Stimulated activated CD4-positive, alpha-beta T cell treated with anti-CD3 and anti-CD28 coated beads, Interleukin-4, amount 100 ng/mL, for 1 hour (primary cell): Measurements from ENCODE around the gene DENND2D.
"Not testable (repeated sequence)": the region's sequence is repeated elsewhere in the genome, so short reads cannot be mapped to it uniquely, and the experiment has no call there.

Experiments used
- DNase-seq: peaks from one replicate; pipeline ENCODE4 v3.0.0-alpha.2; 2020

Gene DENND2D

DNA sequence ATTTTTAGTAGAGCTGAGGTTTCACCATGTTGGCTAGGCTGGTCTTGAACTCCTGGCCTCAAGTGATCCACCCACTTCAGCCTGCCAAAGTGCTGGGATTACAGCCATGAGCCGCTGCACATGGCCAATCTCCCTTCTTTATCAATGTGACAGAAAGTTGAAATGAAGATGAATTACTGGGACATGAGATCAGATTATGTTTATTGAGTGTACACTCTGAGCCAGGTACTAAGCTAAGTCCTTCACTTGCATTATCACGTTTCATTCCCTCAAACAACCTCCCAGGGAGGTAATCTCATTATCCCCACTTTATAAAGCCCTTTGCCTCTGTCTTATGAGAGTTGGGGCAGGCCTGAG is 20.8 kb upstream of the DENND2D start:
- no peak for DNase-seq

DNA sequence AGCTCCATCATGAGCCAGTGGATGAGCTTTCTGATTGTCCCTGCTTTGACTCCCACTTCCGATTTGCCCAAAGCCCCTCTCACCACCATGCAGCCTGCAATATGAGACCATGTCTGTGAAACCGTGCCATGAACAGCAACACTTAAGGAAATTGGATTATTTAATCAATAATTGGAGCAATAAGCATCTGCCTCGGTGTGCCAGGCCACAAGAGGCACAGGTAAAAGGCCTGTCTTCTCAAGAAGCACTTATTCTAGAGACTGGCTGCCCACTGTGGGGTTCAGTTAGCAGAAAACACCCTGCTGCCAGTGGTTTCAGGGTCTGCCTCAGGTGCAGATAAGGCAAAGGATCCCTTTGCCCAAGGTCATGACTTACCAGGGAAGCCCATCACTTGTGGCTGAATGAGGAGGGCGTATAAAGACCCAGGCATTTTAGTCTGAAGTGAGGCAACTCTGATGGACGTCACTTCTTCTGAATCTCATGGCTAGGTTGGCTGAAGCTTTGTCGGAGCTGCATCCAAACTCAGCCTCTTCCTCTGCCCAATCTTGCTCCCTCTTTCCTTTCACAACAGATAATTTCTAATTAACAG is 19.9 kb upstream of the DENND2D start:
- DNase-seq = no peak

DNA sequence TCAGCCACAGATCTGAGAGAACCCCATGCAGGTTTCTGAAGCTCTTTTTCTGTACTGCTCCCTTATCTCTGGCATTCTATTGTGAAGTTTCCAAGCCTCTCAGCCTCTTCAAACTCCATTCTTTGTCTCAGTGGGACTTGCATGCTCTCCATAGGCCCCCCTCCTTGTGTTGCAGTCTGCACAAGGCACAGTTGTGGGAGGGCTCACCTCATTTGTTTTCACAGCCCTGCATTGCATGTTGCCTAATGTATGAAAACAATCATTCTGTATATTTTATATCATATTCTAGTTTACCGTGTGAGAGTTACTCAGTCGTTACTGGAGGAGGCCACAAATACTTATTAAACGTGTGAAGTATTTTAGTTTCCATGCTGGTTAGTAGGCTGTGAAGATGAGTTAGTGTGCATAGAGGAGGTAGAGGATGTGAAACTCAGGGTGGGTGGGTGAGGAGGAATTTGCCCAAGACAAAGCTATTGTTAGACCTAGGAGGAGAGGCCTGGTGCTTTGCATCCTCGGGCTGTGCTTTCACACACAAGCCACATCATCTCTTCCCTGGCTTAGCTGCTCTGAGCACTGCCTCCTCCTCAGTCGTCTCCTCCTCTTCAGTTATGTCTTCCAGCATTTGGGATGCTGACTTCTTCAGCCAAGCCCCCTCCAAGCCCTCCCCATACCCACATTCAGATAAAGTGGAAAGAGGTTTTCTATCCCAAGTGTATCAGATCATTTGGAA is 19.3 kb upstream of the DENND2D start:
- DNase-seq = peak; percentile 44

DNA sequence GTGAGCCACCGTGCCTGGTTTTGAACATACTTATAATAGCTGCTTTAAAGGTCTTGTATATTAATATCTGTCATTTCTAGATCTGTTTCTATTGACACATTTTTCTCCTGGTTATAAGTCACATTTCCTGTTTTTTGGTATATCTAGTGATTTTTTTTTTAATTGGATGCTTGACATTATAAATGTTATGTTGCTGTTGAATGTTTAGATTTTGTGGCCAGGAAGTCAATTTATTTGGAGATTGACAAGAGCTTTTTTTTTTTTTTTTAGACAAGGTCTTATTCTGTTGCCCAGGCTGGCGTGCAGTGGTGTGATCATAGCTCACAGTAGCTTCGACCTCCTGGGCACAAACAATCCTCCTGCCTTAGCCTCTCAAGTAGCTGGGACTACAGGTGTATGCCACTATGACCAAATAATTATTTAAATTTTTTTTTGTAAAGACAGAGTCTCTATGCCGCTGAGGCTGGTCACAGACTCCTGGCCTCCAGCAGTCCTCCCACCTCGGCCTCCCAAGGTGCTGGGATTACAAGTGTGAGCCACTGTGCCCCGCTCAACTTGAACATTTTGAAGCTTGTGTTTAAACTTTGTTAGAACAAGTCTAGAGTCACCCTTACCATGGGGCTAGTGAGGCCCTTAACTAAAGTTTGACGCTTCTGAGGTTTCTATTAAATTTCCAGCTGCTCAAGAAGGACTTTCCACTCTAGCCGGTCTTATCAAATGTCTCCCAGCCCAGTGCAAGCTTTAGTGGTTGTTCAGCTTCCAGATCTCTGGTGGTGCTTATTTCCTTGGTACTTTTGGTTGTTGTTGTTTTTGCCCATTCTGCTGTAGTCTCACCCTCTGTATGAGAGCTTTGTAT is 18.5 kb upstream of the DENND2D start:
- DNase-seq = no peak

DNA sequence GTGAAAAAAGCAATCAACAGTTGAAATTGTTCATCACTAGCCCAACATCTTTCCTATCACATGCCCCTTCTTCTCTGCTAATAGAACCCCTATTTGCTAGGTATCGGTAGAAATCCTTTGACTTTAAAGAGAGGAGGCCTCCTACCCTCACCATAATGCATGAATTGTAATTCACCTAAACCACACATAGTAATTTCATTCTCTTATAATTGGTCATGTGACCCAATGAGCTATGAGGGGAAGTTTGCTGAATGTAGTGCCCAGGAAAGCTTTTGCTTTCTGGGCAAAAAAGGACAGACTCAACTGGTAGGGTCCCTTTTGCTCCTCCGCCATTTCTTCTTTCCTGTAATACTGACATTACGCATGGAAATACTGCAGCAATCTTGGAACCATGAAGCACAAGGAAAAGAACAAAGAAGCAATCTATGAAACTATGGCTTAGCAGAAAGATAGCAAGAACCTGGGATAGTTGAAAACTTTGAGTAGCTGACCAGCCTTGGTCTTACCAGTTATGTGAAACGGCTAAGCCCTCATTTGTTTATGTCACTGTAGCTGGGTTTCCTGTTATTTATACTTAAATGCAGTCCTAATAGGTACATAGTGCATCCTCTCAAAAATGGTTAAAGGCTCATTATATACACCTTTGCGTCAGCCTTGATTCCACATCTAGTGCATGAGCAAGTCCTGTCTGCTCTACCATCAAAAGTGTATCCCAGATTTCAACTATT is 16.9 kb upstream of the DENND2D start:
- DNase-seq = no peak

DNA sequence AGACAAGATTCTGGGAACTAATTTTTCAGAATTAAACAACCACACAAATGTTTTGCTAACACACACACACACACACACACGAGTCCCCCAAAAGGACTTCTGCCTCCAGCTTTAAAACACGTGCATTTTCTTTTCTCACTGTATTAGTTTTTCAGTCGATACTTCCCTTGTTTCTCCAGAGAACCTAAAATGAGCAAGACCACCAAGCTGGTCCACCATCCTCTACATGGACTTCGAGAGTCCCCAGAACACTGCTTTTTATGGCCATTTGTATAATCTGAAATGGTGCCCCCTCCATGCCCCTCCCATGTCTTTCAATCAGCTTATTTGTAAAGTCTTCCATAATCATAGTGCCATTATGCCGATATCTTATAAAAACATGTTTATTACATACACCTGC is 16.3 kb upstream of the DENND2D start:
- no peak for DNase-seq

DNA sequence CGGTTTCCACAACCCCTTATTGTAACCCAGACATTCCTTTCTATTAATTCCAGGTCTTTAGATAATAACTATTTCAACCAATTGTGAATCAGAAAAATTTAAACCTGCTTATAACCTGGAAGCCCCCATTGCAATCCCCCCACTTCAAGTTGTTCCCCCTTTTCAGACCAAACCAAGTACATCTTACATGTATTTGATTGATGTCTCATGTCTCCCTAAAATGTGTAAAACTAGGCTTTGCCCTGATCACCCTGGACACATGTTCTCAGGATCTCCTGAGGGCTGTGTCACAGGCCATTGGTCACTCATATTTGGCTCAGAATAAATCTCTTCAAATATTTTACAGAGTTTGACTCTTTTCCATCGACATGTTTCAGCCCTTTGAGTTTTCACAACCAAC is 14.8 kb upstream of the DENND2D start:
- DNase-seq = not testable (repeated sequence)

DNA sequence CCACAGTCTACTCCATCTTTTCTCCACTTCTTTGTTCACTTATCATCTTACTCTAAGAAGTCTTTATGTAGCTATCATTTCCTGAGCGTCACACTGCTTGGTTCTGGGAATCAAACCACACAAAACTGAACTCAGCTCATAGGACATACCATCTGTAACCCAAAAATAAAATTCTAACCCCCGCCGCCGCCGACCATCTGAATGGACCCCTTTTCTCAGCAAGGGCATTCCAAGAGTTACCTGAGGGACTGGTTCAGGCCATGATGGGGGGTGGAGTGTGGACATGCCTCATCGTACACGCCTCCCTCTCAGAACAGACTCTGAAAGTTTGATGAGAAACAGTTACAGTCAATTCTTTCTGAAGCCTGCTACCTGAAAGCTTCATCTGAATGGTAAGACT is 14.4 kb upstream of the DENND2D start:
- peak; percentile 41 for DNase-seq

DNA sequence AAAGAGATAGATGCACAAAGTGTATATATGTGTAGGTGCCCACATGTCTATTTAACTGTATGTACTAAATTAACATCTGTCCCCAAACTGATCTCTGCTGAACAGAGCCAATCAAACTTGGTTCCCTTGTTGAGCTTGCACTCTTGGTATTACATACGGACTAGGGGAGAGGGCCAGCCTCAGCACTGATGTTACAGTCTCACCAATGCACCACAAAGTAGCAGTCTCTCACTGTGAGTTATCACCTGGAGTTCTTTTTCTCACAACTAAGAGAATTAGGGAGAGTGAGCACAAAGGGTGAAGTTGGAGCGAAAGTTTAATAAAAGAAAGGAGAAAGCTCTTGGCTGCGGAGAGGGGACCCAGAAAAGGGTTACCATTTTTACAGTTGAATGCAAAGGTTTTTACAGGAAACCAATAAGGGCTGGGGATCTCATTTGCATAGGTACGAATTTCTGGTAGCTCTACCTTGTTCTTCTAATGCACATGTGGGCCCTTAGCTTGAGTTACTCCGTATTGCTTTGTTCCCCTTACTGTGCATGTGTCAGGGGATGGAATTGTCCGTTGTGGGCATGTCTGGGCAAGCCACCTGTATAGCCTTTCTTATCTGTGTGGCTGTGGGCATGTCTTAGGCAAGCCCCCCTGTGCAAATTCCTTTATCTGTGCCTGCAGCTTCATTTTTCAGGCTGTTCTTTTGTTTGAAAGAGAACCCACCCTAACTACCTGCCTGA is 13.8 kb upstream of the DENND2D start:
- DNase-seq = no peak

DNA sequence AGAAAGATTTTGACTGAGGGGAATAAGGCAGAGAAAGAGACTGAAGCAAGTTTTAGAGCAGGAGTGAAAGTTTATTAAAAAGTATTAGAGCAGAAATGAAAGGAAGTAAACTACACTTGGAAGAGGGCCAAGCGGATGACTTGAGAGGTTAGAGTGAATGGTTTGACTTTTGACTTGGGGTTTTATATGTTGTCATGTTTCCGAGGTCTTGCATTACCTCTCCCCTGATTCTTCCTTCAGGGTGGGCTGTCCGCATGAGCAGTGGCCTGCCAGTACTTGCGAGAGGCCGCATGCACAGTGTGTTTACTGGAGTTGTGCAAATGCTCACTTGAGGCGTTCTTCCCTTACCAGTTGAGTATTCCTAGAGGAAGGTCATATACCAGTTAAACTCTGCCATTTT is 13.0 kb upstream of the DENND2D start:
- no peak for DNase-seq

DNA sequence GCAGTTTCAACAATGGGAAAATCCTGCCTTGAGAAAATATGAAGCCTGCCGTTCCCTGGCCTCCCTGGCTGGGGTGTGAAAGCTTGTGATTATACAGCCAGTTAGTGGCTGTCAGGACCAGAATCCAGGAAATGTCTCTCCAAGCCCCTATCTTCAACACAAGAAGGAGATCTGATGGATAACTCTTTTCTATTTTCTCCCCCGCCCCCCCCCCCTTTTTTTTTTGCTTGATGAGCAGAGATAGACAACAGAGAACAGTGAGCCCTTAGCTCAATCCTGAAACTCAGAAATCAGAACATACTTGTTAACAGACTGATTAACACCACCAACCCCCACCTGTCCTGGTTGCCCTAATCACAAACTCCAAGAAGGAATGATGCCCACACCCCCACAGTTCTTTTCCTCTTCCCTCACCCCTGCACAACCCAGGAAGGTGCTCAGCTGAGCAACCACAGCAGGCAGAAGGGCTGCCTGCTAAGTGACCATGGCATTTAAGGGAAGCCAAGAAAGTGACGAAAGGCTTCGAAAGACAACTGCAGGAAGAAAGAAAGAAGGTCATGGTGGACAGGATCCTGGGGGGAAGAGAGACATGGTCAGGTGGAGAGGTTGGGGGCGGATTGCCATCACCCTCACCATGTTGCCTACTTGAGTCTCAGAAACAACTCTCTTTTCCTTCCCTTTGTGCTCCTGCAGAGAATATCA is 12.3 kb upstream of the DENND2D start:
- no peak for DNase-seq

DNA sequence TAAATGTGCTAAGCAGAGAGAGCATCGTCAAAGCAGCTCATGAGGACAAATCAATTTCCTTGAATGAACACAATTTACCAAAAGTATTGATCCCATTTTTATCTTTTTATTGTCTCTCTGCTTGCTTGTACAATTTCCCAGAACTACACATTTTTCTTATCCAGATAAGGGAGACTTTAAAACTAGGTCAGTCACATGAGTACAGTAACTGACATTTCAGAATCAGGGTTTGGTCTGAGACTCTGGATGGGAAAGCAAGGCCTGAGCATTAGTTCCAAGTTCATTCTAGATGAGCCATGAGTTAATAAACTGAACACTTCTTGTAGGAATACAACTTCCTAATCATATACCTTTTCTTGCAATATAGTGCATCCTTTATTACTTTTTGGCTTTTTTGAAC is 11.5 kb upstream of the DENND2D start:
- no peak for DNase-seq

DNA sequence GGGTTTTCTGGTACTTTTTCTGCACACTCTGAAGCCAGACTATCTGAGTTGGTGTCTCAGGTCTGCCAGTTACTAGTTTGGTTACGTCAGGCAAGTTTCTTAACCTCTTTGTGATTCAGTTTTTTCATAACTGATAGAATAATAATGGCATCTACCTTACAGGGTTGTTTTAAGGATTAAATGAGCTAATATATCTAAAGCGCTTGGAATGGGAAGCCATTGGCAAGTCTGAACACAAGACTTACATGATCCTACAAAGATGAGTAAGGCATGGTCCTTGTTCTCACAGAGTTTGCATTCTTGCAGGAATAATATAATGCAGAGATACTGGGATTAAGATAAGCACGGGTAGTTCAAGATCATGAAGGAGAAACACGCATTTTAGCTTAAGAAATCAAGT is 9.2 kb upstream of the DENND2D start:
- DNase-seq = no peak

DNA sequence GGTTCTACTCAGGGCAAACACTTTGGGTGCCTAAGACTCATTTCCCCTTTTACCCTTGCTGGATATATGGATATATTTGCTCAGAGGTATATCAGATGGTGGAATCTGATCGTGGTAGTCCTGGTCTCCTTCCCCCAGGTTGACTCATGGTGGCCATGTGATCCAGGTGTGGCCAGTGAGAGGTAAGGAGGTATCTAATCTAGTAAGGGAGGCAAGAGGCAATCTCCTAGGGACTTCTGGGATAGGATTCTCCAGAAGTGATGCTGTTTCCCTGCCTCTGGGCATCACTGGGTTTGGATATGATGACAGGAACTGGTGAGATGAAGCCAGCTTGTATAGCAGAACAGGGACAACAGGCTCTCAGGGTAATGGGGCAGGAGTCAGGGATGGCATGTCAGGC is 8.5 kb upstream of the DENND2D start:
- no peak for DNase-seq

DNA sequence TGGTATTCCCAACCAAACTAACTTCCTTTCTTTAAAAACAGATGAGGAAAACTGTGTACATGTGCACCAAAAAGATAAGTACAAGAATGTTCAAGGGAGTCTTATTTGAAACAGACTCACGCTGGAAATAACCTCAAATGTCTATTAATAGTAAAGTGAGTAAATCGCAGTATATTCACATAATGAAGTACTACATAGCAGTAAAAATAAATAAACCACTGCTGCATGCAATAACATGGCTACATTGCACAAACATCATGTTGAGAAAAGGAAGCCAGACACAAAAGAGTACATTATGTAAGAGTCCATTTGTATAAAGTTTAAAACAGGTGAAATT is 5.2 kb upstream of the DENND2D start:
- no peak for DNase-seq

DNA sequence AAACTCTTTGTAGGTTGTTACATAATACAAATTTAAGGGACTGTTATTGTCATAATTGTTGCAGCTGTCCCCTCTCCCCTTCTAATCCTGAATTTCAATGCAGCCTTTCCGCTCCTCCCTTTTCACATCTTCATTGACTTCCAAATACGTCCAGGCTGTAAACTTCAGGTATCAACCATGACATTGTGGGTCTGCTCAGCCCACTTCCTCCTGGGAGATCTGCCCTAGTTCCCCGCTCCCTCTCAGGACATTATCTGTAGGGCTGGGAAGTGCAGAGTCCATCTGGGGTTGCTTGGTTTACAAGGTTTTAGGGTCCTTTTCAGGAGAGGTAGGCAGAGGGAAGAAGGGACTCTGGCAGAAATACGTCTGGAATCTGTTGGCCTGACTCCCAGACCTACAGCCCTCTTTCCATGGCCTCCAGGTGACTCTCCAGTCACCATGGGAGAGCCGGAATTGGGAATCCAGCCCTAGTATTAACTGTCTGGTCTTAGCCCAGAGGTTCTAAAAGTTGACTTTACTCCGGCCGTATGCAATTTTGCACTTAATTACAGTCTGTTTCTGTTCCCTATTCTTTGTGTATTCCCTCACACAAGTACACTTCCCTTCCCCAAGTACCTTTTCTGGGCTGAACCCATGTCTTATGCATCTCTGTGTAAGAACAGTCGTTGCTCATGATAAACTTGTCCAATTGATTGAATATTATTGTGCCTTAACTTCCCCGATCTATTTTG is 4.7 kb upstream of the DENND2D start:
- no peak for DNase-seq

DNA sequence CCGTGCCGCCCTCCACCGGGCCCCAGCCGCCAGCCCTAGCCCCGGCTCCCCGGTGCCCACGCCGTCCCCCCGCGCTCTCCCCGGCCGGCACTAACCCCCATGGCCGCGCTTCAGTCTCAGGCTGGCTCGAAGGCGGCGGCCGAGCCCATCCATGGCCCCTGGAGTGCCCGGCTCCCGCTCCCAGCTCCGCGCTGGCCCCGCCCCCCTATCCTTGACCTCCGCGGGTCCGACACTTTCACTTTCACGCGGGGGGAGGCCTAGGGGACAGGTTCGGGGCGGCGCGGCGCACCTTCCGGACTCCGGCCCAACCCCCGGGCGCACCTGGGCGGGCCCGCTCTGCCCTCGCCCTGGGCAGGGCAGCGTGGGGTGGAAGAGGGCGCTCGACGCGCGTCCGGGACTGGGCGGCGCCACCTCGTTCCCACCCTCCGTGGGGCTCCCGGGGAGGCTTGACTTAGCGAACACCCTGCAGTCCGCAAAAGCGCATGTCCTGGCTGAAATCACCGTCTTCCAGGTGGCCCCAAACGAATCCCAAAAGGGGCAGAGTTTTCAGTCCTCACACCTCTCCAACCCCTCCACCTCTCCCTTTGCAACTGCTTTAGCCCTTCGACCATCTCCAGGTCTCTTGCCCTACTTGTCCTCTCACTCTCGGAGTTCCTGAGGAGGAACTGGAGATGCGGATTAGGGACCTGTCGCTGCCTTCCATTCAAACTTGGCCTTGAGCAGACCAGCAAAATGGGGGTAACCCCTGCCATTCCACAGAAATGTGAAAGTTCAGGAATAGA is 3.9 kb upstream of the DENND2D start:
- DNase-seq = peak; percentile 72

DNA sequence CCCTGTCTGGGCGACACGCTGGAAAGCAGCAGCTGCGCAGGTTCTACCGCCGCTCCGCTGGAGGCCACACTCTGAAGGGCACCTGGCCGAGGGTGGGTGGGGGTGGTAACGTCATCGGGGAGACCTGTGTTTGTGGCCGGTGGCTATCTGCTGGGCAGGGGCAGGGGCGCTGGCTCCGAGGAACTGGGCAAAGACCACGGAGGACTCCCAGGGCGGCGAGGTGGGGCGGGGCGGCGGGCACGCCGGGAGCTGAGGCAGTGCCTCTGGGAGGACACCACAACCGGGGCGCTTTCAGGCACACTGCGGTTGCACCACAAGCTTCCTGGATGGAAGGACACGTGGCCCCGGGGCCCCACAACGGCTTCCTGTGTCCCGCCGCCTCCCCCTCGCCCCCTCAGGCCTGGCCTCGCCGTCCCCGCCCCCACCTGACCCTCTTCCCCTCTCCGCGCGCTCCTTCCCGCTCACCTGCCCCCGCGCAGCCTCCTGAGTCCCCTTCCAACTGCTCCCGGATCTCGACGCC is 3.3 kb upstream of the DENND2D start:
- DNase-seq = peak; percentile 75

DNA sequence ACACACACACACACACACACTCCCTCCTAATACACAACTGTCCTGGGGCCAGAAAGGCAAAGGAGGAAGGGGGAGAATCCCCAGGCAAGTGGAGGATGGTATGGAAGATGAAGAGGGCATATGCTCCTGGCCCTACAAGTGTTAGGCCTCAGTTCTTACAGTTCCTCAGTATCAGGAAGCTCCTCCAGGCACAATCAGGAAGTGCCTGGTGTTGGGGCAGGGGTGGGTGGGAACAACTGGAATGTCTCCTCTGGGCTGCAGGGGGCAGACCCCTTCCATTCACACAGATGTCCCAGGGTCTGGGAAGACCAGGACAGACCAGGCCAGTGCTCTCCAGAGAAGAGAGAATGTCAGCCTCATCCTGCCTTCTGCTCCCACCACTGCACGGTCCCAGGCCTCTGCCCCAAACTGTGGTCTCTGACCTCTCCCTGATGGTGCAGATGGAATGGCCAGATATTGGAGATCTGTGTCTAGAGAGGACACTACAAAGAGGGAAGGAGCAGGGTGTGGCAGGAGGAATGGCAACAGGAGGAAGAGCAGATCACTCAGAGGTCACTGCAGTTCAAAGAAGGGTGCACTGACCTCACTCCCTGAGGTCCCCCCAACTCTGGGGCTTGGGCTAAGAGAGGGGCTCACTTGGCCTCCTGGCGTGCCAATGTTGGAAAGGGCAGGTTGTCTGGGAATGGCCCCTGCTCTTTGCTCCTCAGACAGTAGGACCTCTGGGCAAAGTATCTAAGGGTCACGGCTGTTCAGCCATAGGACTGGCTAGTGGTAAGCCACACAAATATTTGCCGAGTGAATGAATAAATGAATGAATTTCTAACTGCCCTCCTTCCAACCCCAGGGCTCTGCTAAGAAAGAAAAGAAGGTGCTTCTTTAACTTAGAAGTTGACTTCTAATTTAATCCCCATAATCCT is 2.5 kb upstream of the DENND2D start:
- DNase-seq = no peak
